HEK293 (cell line): Measurements from ENCODE around the gene ETV7.

Experiments
- GLIS2 ChIP-seq: fragments of 450-650 bp; formaldehyde crosslinking; IDR thresholded peaks from 2 replicates; pipeline ENCODE4 v1.5.1; 2016; ENCODE audit warnings: missing biosample characterization, missing genetic modification characterization
- KLF7 ChIP-seq: fragments of 450-650 bp; formaldehyde crosslinking; IDR thresholded peaks from 2 replicates; pipeline ENCODE4 v1.5.1; 2016; ENCODE audit warnings: missing biosample characterization, missing genetic modification characterization, borderline replicate concordance
- OSR2 ChIP-seq: fragments of 450-650 bp; formaldehyde crosslinking; IDR thresholded peaks from 2 replicates; pipeline ENCODE4 v1.5.1; 2016; ENCODE audit warnings: missing biosample characterization, missing genetic modification characterization
- PBX3 ChIP-seq: sonication (generic); formaldehyde crosslinking; IDR thresholded peaks from 2 replicates; pipeline ENCODE4 v1.8.1; 2022; ENCODE audit warnings: mild to moderate bottlenecking, moderate library complexity, missing genetic modification reagents
- PRDM4 ChIP-seq: fragments of 450-650 bp; formaldehyde crosslinking; IDR thresholded peaks from 2 replicates; pipeline ENCODE4 v1.5.1; 2017; ENCODE audit warnings: missing biosample characterization, missing genetic modification characterization
- REST ChIP-seq: fragments of 450-650 bp; formaldehyde crosslinking; IDR thresholded peaks from 2 replicates; pipeline ENCODE4 v1.5.1; 2016; ENCODE audit warnings: missing biosample characterization, missing genetic modification characterization
- SCRT2 ChIP-seq: fragments of 450-650 bp; formaldehyde crosslinking; IDR thresholded peaks from 2 replicates; pipeline ENCODE4 v1.5.1; 2016; ENCODE audit warnings: missing biosample characterization, missing genetic modification characterization
- SP7 ChIP-seq: fragments of 450-650 bp; formaldehyde crosslinking; IDR thresholded peaks from 2 replicates; pipeline ENCODE4 v1.5.1; 2016; ENCODE audit warnings: missing biosample characterization, missing genetic modification characterization
- YY1 ChIP-seq: fragments of 450-650 bp; formaldehyde crosslinking; IDR thresholded peaks from 2 replicates; pipeline ENCODE4 v1.5.1; 2018; ENCODE audit warnings: missing biosample characterization, missing genetic modification characterization
- ZBTB10 ChIP-seq: fragments of 450-650 bp; formaldehyde crosslinking; IDR thresholded peaks from 2 replicates; pipeline ENCODE4 v1.5.1; 2016; ENCODE audit warnings: missing biosample characterization, missing genetic modification characterization
- ZBTB17 ChIP-seq: fragments of 450-650 bp; formaldehyde crosslinking; IDR thresholded peaks from 2 replicates; pipeline ENCODE4 v1.5.1; 2016; ENCODE audit warnings: missing biosample characterization, missing genetic modification characterization
- ZBTB20 ChIP-seq: fragments of 450-650 bp; formaldehyde crosslinking; IDR thresholded peaks from 2 replicates; pipeline ENCODE4 v1.5.1; 2016; ENCODE audit warnings: missing biosample characterization, missing genetic modification characterization
- ZEB2 ChIP-seq: fragments of 450-650 bp; formaldehyde crosslinking; IDR thresholded peaks from 2 replicates; pipeline ENCODE4 v1.5.1; 2016; ENCODE audit warnings: missing biosample characterization, missing genetic modification characterization
- ZFHX2 ChIP-seq: fragments of 450-650 bp; formaldehyde crosslinking; conservative IDR thresholded peaks from 2 replicates; pipeline ENCODE4 v1.5.1; 2016; ENCODE audit warnings: missing biosample characterization, missing genetic modification characterization
- ZIC2 ChIP-seq: fragments of 450-650 bp; formaldehyde crosslinking; IDR thresholded peaks from 2 replicates; pipeline ENCODE4 v1.5.1; 2016; ENCODE audit warnings: missing biosample characterization, missing genetic modification characterization
- ZNF157 ChIP-seq: fragments of 450-650 bp; formaldehyde crosslinking; IDR thresholded peaks from 2 replicates; pipeline ENCODE4 v1.5.1; 2016; ENCODE audit warnings: missing biosample characterization, missing genetic modification characterization
- ZNF174 ChIP-seq: fragments of 450-650 bp; formaldehyde crosslinking; IDR thresholded peaks from 2 replicates; pipeline ENCODE4 v1.5.0; 2017; ENCODE audit warnings: missing biosample characterization, mild to moderate bottlenecking, missing genetic modification characterization
- ZNF175 ChIP-seq: fragments of 450-650 bp; formaldehyde crosslinking; IDR thresholded peaks from 2 replicates; pipeline ENCODE4 v1.5.1; 2016; ENCODE audit warnings: missing biosample characterization, missing genetic modification characterization
- ZNF26 ChIP-seq: fragments of 450-650 bp; formaldehyde crosslinking; IDR thresholded peaks from 2 replicates; pipeline ENCODE4 v1.5.1; 2016; ENCODE audit warnings: missing biosample characterization, missing genetic modification characterization
- ZNF292 ChIP-seq: fragments of 450-650 bp; formaldehyde crosslinking; IDR thresholded peaks from 2 replicates; pipeline ENCODE4 v1.5.1; 2016; ENCODE audit warnings: low read depth, missing biosample characterization, missing genetic modification characterization, borderline replicate concordance
- ZNF391 ChIP-seq: fragments of 450-650 bp; formaldehyde crosslinking; IDR thresholded peaks from 2 replicates; pipeline ENCODE4 v1.5.1; 2016; ENCODE audit warnings: low read depth, missing biosample characterization, missing genetic modification characterization, borderline replicate concordance
- ZNF501 ChIP-seq: fragments of 450-650 bp; formaldehyde crosslinking; IDR thresholded peaks from 2 replicates; pipeline ENCODE4 v1.5.1; 2016; ENCODE audit warnings: missing biosample characterization, missing genetic modification characterization
- ZNF561 ChIP-seq: fragments of 450-650 bp; IDR thresholded peaks from 2 replicates; pipeline ENCODE4 v1.5.1; 2018; ENCODE audit warnings: missing biosample characterization, missing genetic modification characterization, borderline replicate concordance
- ZNF585B ChIP-seq: fragments of 450-650 bp; formaldehyde crosslinking; IDR thresholded peaks from 2 replicates; pipeline ENCODE4 v1.5.1; 2016; ENCODE audit warnings: missing biosample characterization, missing genetic modification characterization
- ZNF654 ChIP-seq: fragments of 450-650 bp; formaldehyde crosslinking; IDR thresholded peaks from 2 replicates; pipeline ENCODE4 v1.5.1; 2016; ENCODE audit warnings: low read depth, missing biosample characterization, missing genetic modification characterization
- ZNF660 ChIP-seq: fragments of 450-650 bp; IDR thresholded peaks from 2 replicates; pipeline ENCODE4 v1.5.1; 2018; ENCODE audit warnings: missing biosample characterization, mild to moderate bottlenecking, missing genetic modification characterization
- ZSCAN5A ChIP-seq: fragments of 450-650 bp; formaldehyde crosslinking; IDR thresholded peaks from 2 replicates; pipeline ENCODE4 v1.5.1; 2016; ENCODE audit warnings: missing biosample characterization, missing genetic modification characterization

ETV7 gene

GRCh38 chr6:36423101-36423824 lies 35.8 kb upstream of the ETV7 start (continued):
- TF ChIP-seq ZNF585B (tag by site-specific recombination) (no peak), OSR2 (tag by site-specific recombination) (peak; percentile 65), ZBTB20 (peak; percentile 34; the same call in 1 of the 2 replicates), ZNF654 (tag by site-specific recombination) (peak; percentile 60), ZNF660 (peak; percentile 94), ZNF501 (tag by site-specific recombination) (peak; percentile 68; the same call in 1 of the 2 replicates), ZNF561 (tag by site-specific recombination) (peak; percentile 8; the same call in 1 of the 2 replicates), ZIC2 (tag by site-specific recombination) (peak; percentile 42; the same call in 1 of the 2 replicates), SCRT2 (tag by site-specific recombination) (peak; percentile 99), ZNF292 (tag by site-specific recombination) (no peak), ZEB2 (peak; percentile 65; the same call in 1 of the 2 replicates), KLF7 (tag by site-specific recombination) (peak; percentile 15; the same call in 1 of the 2 replicates), YY1 (tag by site-specific recombination) (0 out of 2 replicates have a peak, but pooled peaks have one; percentile 19), GLIS2 (tag by site-specific recombination) (peak; percentile 11; the same call in 1 of the 2 replicates), ZFHX2 (peak; percentile 40), ZBTB17 (tag by site-specific recombination) (peak; percentile 77), SP7 (tag by site-specific recombination) (peak; percentile 84), ZSCAN5A (tag by site-specific recombination) (no peak), ZNF157 (tag by site-specific recombination) (no peak), ZNF174 (no peak), PRDM4 (tag by site-specific recombination) (peak; percentile 5; the same call in 1 of the 2 replicates), ZNF391 (tag by site-specific recombination) (no peak), PBX3 (CRISPR knock-in tag) (peak; percentile 95), ZBTB10 (tag by site-specific recombination) (peak; percentile 70; the same call in 1 of the 2 replicates), ZNF175 (no peak), REST (tag by site-specific recombination) (no peak), ZNF26 (tag by site-specific recombination) (no peak)
